Panc1 (cell line): ENCODE measurements around the gene SERPINB1. TPM values are rescaled to one million over a fixed set of nuclear protein-coding genes. Genes with fewer than 3 reads are reported as not detected.

Source experiments
- ATAC-seq: fragments of 200-7000 bp; cut with Tn5 transposase; 2 replicates; pipeline ENCODE4 v1.9.1; 2020; ENCODE audit warnings: mild to moderate bottlenecking, moderate library complexity
- BruUV-seq: library from RNA; stranded (reverse); fragments of 400-500 nt; replicated peaks from 2 replicates; lab custom pipeline; 2021; lab: Mats Ljungman, UMichigan
- CTCF ChIA-PET: fragments of 300-600 bp; sonication (Branson Sonifier 250); formaldehyde crosslinking; loops from one replicate; lab custom pipeline; 2022; ENCODE audit warnings: antibody characterized with exemption; lab: Charles Lee
- POLR2A ChIA-PET: fragments of 300-600 bp; sonication (Branson Sonifier 250); formaldehyde crosslinking; loops from one replicate; lab custom pipeline; 2022; ENCODE audit warnings: antibody characterized with exemption; lab: Charles Lee
- DNase-seq: peaks from one replicate; pipeline ENCODE4 v3.0.0-alpha.2; 2010; ENCODE audit warnings: low read depth, low spot score
- H3K27ac ChIP-seq: 2 replicates; pipeline ENCODE4 v1.5.1; 2011; ENCODE audit warnings: mild to moderate bottlenecking, low read length, inconsistent platforms
- H3K27me3 ChIP-seq: fragments of 200-500 bp; sonication (Bioruptor generic); 2 replicates; pipeline ENCODE4 v1.6.0; 2014; ENCODE audit warnings: low read length, inconsistent platforms; ENCODE audit not compliant: control insufficient read depth, insufficient read depth
- H3K36me3 ChIP-seq: fragments of 200-500 bp; sonication (Bioruptor generic); 2 replicates; pipeline ENCODE4 v1.5.1; 2014; ENCODE audit warnings: inconsistent platforms, mild to moderate bottlenecking, low read length, moderate library complexity; ENCODE audit not compliant: control insufficient read depth, insufficient read depth
- H3K4me1 ChIP-seq: 2 replicates; pipeline ENCODE4 v1.5.1; 2011; ENCODE audit warnings: inconsistent platforms, mild to moderate bottlenecking, low read length, moderate library complexity; ENCODE audit not compliant: control insufficient read depth, insufficient read depth
- H3K4me3 ChIP-seq, 2 experiments: 2 replicates each; pipeline ENCODE4 v1.5.1; 2011 to 2012; ENCODE audit warnings: low read depth in 2 of 2, low read length in 2 of 2, mild to moderate bottlenecking in 2 of 2, inconsistent platforms in 1 of 2, moderate library complexity in 1 of 2
- H3K9me3 ChIP-seq: fragments of 200-500 bp; sonication (Bioruptor generic); 2 replicates; pipeline ENCODE4 v1.5.1; 2014; ENCODE audit warnings: low read depth, mild to moderate bottlenecking, inconsistent platforms, low read length, moderate library complexity; ENCODE audit not compliant: control insufficient read depth, insufficient read depth
- CTCF ChIP-seq: fragments of 450-650 bp; IDR thresholded peaks from 2 replicates; pipeline ENCODE4 v1.5.1; 2017; ENCODE audit warnings: mild to moderate bottlenecking
- POLR2AphosphoS5 ChIP-seq: IDR thresholded peaks from 2 replicates; pipeline ENCODE4 v1.6.1; 2012; ENCODE audit warnings: mild to moderate bottlenecking, low read depth, low read length, moderate library complexity
- REST ChIP-seq, 2 experiments: IDR thresholded peaks; 2 replicates each; pipeline ENCODE4 v1.6.1; 2011 to 2012; ENCODE audit warnings: low read depth in 2 of 2, control low read depth in 1 of 2, low read length in 1 of 2, mild to moderate bottlenecking in 1 of 2, moderate library complexity in 1 of 2; ENCODE audit not compliant: insufficient read depth in 1 of 2
- SIN3A ChIP-seq: IDR thresholded peaks from 2 replicates; pipeline ENCODE4 v1.6.1; 2012; ENCODE audit warnings: low read depth, mild to moderate bottlenecking, low read length, moderate library complexity, borderline replicate concordance; ENCODE audit not compliant: insufficient read depth
- TCF7L2 ChIP-seq: IDR thresholded peaks from 2 replicates; pipeline ENCODE4 v1.6.1; 2011; ENCODE audit warnings: mild to moderate bottlenecking, low read depth, low read length, inconsistent platforms
- in situ Hi-C: cut with HindIII; loops from 2 replicates; pipeline ENCODE4 v1.10.0; 2016; ENCODE audit warnings: low sequenced_read_pairs, low pct_unique_long_range_greater_than_20kb
- intact Hi-C: fragments of 100-400 bp; cut with micrococcal nuclease; formaldehyde crosslinking; loops from one replicate; pipeline ENCODE4 v1.10.0; 2022; ENCODE audit not compliant: unreplicated experiment
- total RNA-seq: library from RNA; stranded (reverse); gene quantifications from one replicate; pipeline ENCODE4 v1.2.1, GENCODE V29; 2021; ENCODE audit not compliant: unreplicated experiment

SERPINB1 gene
- total RNA-seq, 1 experiment from 2014 or later = 40.8 TPM

GRCh38 chr6:2823104-2823850 lies 18.4 kb downstream of the SERPINB1 start:
- in situ Hi-C loops (no loop called here), intact Hi-C loops (no loop called here)
- Histone ChIP-seq H3K4me3 (no peak overlapping the region), H3K27ac (no peak overlapping the region), H3K9me3 (no peaks in the 10 kb centered on the region), H3K36me3 (no peaks in the 10 kb centered on the region), H3K4me1 (peaks cover 6% of the 10 kb centered on the region; the same call in 1 of the 2 replicates), H3K27me3 (no peaks in the 10 kb centered on the region)
- CTCF ChIA-PET = no interaction called here
- TF ChIP-seq SIN3A (no peak), POLR2AphosphoS5 (no peak), TCF7L2 (no peak), REST (IDR thresholded peaks at IDR 0.05; ENCODE audit: insufficient read depth in 1 of 2, low read depth in 2 of 2, low read length in 1 of 2) (no peak), CTCF (no peak)
- ATAC-seq (no peak), DNase-seq (no peak)
- BruUV-seq = no TSS peak
- POLR2A ChIA-PET = no interaction called here

- in situ Hi-C loops = no loop called here
- intact Hi-C loops = no loop called here
- ATAC-seq = no peak
- Histone ChIP-seq H3K27ac (no peak overlapping the region), H3K27me3 (no peaks in the 10 kb centered on the region), H3K9me3 (peaks cover 4% of the 10 kb centered on the region; the same call in 1 of the 2 replicates), H3K4me1 (peaks cover 16% of the 10 kb centered on the region), H3K36me3 (no peaks in the 10 kb centered on the region), H3K4me3 (no peak overlapping the region)
- POLR2A ChIA-PET = no interaction called here
- TF ChIP-seq REST (IDR thresholded peaks at IDR 0.05; ENCODE audit: insufficient read depth in 1 of 2, low read depth in 2 of 2, low read length in 1 of 2) = no peak
- no peak for TF ChIP-seq SIN3A
- TF ChIP-seq TCF7L2 = no peak
- TF ChIP-seq CTCF = no peak
- no TSS peak for BruUV-seq
- no peak for DNase-seq
- CTCF ChIA-PET = no interaction called here
Measured at GRCh38 chr6:2821554-2821953, 20.1 kb downstream of the SERPINB1 start.
